ENCODE data around the gene SSUH2.

Gene SSUH2

DNA sequence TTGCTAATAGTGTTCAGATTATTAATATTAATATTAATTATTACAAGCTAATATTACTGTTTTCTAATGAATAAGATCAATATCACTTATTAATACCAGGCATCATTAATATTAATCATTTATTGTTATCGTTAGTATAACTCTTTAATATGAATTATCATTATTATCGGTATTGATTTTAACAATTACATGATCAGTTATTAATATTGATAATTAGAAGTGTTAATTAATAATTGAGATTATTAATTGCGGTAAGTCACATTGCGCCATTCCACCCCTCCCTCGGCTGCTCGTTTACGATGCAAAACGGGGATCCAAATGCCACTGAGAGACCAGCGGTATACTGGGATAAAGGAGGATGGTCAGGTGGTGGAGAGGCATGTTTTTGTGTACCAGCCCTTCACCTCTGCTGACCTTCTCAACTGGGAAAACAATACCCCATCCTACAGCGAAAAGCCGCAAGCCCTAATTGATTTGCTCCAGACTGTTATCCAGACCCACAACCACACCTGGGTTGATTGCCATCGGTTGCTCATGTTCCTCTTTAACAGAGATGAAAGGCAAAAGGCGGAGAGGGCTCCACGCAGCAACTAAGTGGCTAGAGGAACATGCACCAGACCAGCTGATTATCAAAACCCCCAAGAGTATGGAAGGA lies 28.6 kb upstream of the SSUH2 start:
- no peak for DNase-seq (ENCODE audit: low spot score)
- TF ChIP-seq CTCF (IDR thresholded peaks at IDR 0.05; ENCODE audit: borderline replicate concordance, control extremely low read depth, extremely low read depth, insufficient read depth, missing control alignments), result no peak
- in situ Hi-C loops (cut with MboI; ENCODE audit: low sequenced_read_pairs, unreplicated experiment), result no loop called here

DNA sequence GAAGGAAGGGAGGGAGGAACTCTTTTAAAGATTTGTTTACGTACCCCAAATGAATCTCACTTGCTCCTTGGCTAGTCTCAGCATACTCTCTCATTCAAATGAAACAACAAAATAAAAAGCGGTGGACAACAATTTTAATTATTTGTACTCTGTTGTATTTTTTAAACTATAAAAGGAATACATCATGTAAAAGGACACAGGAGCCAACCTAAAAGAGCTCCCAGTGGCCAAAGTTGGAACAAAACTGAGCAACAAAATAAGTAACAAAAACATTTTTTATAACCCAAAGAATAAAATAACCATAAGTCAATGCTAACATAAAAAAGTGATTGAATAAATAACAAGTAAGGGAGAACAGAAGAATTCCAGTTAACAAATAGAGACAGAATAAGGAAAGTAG lies 24.4 kb upstream of the SSUH2 start:
- TF ChIP-seq CTCF (IDR thresholded peaks at IDR 0.05; ENCODE audit: borderline replicate concordance, control extremely low read depth, extremely low read depth, insufficient read depth, missing control alignments), result no peak
- in situ Hi-C loops (cut with MboI; ENCODE audit: low sequenced_read_pairs, unreplicated experiment), result no loop called here
- DNase-seq (ENCODE audit: low spot score), result no peak

- in situ Hi-C loops (cut with MboI; ENCODE audit: low sequenced_read_pairs, unreplicated experiment), result no loop called here
- TF ChIP-seq CTCF (IDR thresholded peaks at IDR 0.05; ENCODE audit: borderline replicate concordance, control extremely low read depth, extremely low read depth, insufficient read depth, missing control alignments), result no peak
- DNase-seq (ENCODE audit: low spot score), result no peak
Observed at GRCh38 chr3:8668216-8668615, 23.6 kb upstream of the SSUH2 start.

DNA sequence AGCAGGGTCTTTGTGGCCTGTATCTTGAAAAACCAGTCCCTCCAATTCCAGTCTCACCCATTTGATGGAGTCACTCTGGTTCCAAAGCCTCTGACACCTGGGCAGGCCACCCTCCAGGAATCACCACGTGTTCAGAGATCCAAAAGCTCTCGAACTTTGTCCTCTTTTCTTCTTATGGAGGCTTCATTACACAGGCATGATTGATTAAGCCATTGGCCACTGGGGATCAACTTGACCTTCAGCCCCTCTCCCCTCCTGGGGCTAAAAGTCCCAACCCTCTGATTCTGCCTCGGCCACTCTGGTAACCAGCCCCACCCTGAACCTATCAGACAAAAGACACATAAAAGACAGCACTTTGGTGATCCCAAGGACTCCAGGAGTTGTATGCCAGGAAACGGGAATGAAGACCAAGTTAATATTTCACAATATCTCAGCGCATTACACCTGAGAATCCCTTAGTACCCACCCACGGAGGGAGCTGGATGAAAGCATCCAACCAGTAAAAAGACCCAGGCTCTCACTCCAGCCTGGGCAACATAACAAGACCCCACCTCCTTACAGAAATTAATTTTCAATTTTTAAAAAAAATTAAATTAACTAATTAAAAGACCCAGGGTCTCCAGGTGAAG lies 23.0 kb upstream of the SSUH2 start:
- in situ Hi-C loops (cut with MboI; ENCODE audit: low sequenced_read_pairs, unreplicated experiment), result no loop called here

GRCh38 chr3:8665407-8665896 lies 20.9 kb upstream of the SSUH2 start:
- peak; percentile 61 for DNase-seq (ENCODE audit: low spot score)
- in situ Hi-C loops (cut with MboI; ENCODE audit: low sequenced_read_pairs, unreplicated experiment), result no loop called here
- no peak for TF ChIP-seq CTCF (IDR thresholded peaks at IDR 0.05; ENCODE audit: borderline replicate concordance, control extremely low read depth, extremely low read depth, insufficient read depth, missing control alignments)

More for the DNA sequence above, 23.0 kb upstream of the SSUH2 start:
- no peak for DNase-seq (ENCODE audit: low spot score)
- TF ChIP-seq CTCF (IDR thresholded peaks at IDR 0.05; ENCODE audit: borderline replicate concordance, control extremely low read depth, extremely low read depth, insufficient read depth, missing control alignments), result no peak

DNA sequence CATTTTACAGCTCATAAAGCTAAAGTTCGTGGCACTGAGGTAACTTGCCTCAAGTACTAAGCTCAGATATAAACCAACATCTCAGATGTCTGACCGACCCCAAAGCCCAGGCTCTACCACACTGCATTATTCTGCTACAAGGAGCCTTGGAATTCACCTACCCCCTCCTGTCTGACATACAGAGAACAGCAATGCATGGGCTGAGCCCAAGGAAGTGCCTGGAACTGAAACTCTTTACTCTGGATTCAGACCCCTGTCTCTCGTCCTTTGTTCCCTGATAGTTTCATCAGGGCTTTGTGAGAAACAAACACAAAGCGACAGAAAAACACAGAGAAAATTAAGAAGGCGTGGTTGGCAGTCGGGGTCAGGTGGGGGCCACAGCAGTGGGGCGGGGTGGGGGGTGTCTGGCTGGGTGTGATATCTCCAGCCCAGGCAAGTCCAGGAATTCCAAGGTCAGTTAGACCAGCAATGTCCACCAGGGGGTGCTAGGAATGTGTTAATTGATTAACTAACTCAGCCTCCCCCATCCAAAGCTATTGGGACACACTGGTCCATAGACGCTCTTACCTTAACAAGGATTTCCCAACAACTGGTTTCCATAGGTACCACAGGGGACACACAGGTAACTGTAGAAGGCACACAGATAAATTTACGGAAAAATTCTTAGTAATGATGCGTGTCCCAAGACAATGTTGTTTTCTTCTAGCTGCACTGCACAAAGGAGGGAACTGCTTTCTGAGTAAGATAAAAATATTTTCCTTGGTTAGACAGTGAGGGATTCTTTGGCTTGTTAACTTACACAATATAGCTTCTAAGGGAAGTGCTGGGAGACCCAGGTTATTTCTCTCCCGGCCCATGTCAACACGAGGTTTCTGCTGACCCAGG lies 18.8 kb upstream of the SSUH2 start:
- in situ Hi-C loops (cut with MboI; ENCODE audit: low sequenced_read_pairs, unreplicated experiment), result no loop called here
- DNase-seq (ENCODE audit: low spot score), result peak; percentile 68
- peak; percentile 53 for TF ChIP-seq CTCF (IDR thresholded peaks at IDR 0.05; ENCODE audit: borderline replicate concordance, control extremely low read depth, extremely low read depth, insufficient read depth, missing control alignments)
